HepG2 (cell line): ENCODE results near the gene BHMT.
A peak's percentile ranks its signal among the peaks of the same experiment; 100 is the strongest.

Experiments
- ELF1 ChIP-seq: sonication (generic); formaldehyde crosslinking; IDR thresholded peaks from 2 replicates; pipeline ENCODE4 v1.4.0; 2020; ENCODE audit warnings: missing genetic modification reagents
- GABPA ChIP-seq, 2 experiments: IDR thresholded peaks; 2 replicates each; pipeline ENCODE4 v1.6.1; 2011 to 2016; ENCODE audit warnings: low read depth in 2 of 2, low read length in 1 of 2, missing biosample characterization in 1 of 2, missing genetic modification characterization in 1 of 2
- KAT7 ChIP-seq: IDR thresholded peaks from 2 replicates; pipeline ENCODE4 v1.6.1; 2018; ENCODE audit warnings: borderline replicate concordance, missing compliant biosample characterization
- KLF13 ChIP-seq: sonication (generic); formaldehyde crosslinking; IDR thresholded peaks from 2 replicates; pipeline ENCODE4 v1.4.0; 2020; ENCODE audit warnings: mild to moderate bottlenecking, missing genetic modification reagents
- MTF2 ChIP-seq: sonication (generic); formaldehyde crosslinking; IDR thresholded peaks from 2 replicates; pipeline ENCODE4 v1.5.0; 2020; ENCODE audit warnings: missing genetic modification reagents, borderline replicate concordance
- POLR2A ChIP-seq, 2 experiments: IDR thresholded peaks; 2 replicates each; pipeline ENCODE4 v1.6.1; 2011; ENCODE audit warnings: low read depth in 2 of 2, low read length in 2 of 2, mild to moderate bottlenecking in 1 of 2, moderate library complexity in 1 of 2; ENCODE audit not compliant: insufficient read depth in 1 of 2
- ZNF274 ChIP-seq: sonication (generic); formaldehyde crosslinking; IDR thresholded peaks from 2 replicates; pipeline ENCODE4 v1.5.1; 2020; ENCODE audit warnings: mild to moderate bottlenecking, missing genetic modification reagents
- ZNF367 ChIP-seq: sonication (generic); formaldehyde crosslinking; IDR thresholded peaks from 2 replicates; pipeline ENCODE4 v1.4.0; 2020; ENCODE audit warnings: missing genetic modification reagents, borderline replicate concordance
- ZNF546 ChIP-seq: sonication (generic); formaldehyde crosslinking; conservative IDR thresholded peaks from 2 replicates; pipeline ENCODE4 v1.8.1; 2023; ENCODE audit warnings: mild to moderate bottlenecking, missing genetic modification reagents
- TF ChIP-seq, protein P1 (sequence below), 2 experiments: fragments of 450-650 bp in 1 of 2; sonication (generic) in 1 of 2; formaldehyde crosslinking; IDR thresholded peaks; 2 replicates each; pipeline versions ENCODE4 v1.5.0 to v1.8.0; 2020 to 2022; ENCODE audit warnings: mild to moderate bottlenecking in 1 of 2, missing genetic modification reagents in 1 of 2
- TF ChIP-seq, protein P2 (sequence below): sonication (generic); formaldehyde crosslinking; IDR thresholded peaks from 2 replicates; pipeline ENCODE4 v1.5.0; 2020; ENCODE audit warnings: mild to moderate bottlenecking, missing genetic modification reagents, moderate library complexity
- TF ChIP-seq, protein P3 (sequence below): IDR thresholded peaks from 2 replicates; pipeline ENCODE4 v1.6.1; 2016
- TF ChIP-seq, protein P4 (sequence below): sonication (generic); formaldehyde crosslinking; IDR thresholded peaks from 2 replicates; pipeline ENCODE4 v1.4.0; 2020; ENCODE audit warnings: missing genetic modification reagents

DNA sequence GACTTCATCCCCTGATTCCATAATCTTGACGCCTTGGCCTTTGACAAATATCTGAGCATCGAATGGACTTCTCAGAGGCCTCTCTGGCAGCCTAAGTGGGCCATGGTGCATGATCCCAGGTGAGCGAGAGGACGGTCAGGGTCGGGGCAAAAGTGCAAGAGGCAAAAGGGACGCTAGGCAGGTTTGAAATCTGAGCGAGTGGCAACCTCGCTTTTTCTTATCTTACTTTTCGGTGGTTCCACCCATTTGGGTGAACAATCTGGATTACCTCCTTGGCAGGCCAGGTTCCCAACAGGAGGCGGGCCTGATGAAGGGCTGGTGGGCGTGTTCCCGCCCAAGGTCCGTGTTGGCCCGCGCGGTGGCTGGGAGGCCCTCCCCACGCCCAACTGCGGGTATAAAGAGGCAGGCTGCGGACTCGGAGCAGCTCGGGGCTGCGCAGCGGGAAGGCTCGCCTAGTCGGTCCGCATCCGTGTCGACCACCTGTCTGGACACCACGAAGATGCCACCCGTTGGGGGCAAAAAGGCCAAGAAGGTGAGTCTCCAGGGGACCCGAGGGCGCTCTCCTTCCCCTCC is at the start of gene BHMT:
- TF ChIP-seq, protein P1, sequence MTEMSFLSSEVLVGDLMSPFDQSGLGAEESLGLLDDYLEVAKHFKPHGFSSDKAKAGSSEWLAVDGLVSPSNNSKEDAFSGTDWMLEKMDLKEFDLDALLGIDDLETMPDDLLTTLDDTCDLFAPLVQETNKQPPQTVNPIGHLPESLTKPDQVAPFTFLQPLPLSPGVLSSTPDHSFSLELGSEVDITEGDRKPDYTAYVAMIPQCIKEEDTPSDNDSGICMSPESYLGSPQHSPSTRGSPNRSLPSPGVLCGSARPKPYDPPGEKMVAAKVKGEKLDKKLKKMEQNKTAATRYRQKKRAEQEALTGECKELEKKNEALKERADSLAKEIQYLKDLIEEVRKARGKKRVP (CRISPR knock-in tag; IDR thresholded peaks at IDR 0.05): no peak
- no peak for TF ChIP-seq ZNF274 (CRISPR knock-in tag)
- TF ChIP-seq KLF13 (CRISPR knock-in tag): no peak
- no peak for TF ChIP-seq KAT7 (CRISPR knock-in tag)
- TF ChIP-seq, protein P2, sequence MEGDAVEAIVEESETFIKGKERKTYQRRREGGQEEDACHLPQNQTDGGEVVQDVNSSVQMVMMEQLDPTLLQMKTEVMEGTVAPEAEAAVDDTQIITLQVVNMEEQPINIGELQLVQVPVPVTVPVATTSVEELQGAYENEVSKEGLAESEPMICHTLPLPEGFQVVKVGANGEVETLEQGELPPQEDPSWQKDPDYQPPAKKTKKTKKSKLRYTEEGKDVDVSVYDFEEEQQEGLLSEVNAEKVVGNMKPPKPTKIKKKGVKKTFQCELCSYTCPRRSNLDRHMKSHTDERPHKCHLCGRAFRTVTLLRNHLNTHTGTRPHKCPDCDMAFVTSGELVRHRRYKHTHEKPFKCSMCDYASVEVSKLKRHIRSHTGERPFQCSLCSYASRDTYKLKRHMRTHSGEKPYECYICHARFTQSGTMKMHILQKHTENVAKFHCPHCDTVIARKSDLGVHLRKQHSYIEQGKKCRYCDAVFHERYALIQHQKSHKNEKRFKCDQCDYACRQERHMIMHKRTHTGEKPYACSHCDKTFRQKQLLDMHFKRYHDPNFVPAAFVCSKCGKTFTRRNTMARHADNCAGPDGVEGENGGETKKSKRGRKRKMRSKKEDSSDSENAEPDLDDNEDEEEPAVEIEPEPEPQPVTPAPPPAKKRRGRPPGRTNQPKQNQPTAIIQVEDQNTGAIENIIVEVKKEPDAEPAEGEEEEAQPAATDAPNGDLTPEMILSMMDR (CRISPR knock-in tag): no peak
- no peak for TF ChIP-seq ZNF367 (CRISPR knock-in tag)
- TF ChIP-seq GABPA (IDR thresholded peaks at IDR 0.05; ENCODE audit: low read depth, low read length): no peak
- TF ChIP-seq GABPA (CRISPR knock-in tag; IDR thresholded peaks at IDR 0.05; ENCODE audit: low read depth): no peak
- TF ChIP-seq, protein P3, sequence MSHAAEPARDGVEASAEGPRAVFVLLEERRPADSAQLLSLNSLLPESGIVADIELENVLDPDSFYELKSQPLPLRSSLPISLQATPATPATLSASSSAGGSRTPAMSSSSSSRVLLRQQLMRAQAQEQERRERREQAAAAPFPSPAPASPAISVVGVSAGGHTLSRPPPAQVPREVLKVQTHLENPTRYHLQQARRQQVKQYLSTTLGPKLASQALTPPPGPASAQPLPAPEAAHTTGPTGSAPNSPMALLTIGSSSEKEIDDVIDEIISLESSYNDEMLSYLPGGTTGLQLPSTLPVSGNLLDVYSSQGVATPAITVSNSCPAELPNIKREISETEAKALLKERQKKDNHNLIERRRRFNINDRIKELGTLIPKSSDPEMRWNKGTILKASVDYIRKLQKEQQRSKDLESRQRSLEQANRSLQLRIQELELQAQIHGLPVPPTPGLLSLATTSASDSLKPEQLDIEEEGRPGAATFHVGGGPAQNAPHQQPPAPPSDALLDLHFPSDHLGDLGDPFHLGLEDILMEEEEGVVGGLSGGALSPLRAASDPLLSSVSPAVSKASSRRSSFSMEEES (CRISPR knock-in tag): no peak
- no peak for TF ChIP-seq ELF1 (CRISPR knock-in tag)
- TF ChIP-seq MTF2 (CRISPR knock-in tag): no peak
- no peak; the same call in 1 of the 2 replicates for TF ChIP-seq ZNF546 (CRISPR knock-in tag)
- TF ChIP-seq, protein P4, sequence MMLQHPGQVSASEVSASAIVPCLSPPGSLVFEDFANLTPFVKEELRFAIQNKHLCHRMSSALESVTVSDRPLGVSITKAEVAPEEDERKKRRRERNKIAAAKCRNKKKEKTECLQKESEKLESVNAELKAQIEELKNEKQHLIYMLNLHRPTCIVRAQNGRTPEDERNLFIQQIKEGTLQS: no peak
- TF ChIP-seq POLR2A (IDR thresholded peaks at IDR 0.05; ENCODE audit: insufficient read depth in 1 of 2, low read depth in 2 of 2, low read length in 2 of 2): peak in 1 of 2 experiments; percentile 53; a peak in 1 of 4 replicates
